ENCODE results near the gene ASB1.

ASB1 gene

DNA sequence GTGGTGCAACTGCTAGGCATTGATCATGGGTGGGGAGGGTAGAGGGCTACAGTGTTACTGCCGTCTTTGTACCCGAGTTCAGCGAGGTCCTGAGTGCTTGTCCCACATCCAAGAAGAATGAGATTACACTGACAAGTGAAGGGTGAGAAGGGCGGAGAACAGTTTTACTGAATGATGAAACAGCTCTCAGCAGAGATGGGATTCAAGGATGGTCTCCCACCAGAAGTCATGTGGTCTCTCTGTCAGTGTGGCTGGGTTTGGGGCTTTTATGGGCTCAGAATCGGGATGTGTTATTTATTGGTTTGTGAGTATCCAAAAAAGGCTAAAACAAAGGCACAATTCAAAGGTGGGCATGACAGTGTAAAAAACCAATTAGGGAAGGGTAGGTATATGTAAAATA is 10.8 kb upstream of the ASB1 start:
- DNase-seq (ENCODE audit: low spot score), result no peak
- TF ChIP-seq, protein P1, sequence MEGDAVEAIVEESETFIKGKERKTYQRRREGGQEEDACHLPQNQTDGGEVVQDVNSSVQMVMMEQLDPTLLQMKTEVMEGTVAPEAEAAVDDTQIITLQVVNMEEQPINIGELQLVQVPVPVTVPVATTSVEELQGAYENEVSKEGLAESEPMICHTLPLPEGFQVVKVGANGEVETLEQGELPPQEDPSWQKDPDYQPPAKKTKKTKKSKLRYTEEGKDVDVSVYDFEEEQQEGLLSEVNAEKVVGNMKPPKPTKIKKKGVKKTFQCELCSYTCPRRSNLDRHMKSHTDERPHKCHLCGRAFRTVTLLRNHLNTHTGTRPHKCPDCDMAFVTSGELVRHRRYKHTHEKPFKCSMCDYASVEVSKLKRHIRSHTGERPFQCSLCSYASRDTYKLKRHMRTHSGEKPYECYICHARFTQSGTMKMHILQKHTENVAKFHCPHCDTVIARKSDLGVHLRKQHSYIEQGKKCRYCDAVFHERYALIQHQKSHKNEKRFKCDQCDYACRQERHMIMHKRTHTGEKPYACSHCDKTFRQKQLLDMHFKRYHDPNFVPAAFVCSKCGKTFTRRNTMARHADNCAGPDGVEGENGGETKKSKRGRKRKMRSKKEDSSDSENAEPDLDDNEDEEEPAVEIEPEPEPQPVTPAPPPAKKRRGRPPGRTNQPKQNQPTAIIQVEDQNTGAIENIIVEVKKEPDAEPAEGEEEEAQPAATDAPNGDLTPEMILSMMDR (IDR thresholded peaks at IDR 0.05; ENCODE audit: borderline replicate concordance, control extremely low read depth, extremely low read depth, insufficient read depth, missing control alignments), result no peak
- in situ Hi-C loops (cut with MboI; ENCODE audit: low sequenced_read_pairs, unreplicated experiment), result no loop called here

DNA sequence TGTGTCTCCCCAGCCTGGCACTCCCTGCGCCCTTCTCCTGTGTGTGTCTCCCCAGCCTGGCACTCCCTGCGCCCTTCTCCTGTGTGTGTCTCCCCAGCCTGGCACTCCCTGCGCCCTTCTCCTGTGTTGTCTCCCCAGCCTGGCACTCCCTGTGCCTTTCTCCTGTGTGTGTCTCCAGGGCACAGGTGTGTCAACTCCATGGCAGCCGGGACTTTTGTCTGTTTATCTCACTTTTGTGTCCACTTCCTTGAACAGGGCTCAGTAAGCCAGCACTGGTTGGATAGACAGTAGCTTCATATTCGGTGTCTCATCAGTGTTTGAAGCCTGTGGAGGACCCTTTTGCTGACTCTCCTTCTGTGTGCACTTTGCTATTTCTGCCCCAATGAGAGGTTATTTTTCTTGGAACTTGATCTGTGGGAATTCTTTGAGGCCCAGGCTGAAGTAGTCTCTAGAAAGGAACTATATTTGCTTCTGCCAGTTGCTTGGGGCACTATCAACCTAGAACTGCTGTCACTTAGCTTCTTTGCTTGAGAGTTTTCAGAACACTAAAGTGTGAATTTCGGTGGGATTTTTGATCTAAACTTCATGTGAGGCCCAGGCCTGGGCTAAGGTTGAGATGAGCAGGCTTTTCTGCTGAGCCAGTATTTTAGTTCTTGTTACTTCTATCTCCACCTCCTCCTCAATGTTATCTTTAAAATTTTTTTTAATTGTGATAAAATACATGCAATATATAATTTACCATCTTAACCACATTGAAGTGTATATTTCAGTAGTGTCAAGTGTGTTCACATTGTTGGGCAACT is 8.3 kb upstream of the ASB1 start:
- in situ Hi-C loops (cut with MboI; ENCODE audit: low sequenced_read_pairs, unreplicated experiment), result no loop called here
- DNase-seq (ENCODE audit: low spot score), result no peak
- TF ChIP-seq, protein P1 (IDR thresholded peaks at IDR 0.05; ENCODE audit: borderline replicate concordance, control extremely low read depth, extremely low read depth, insufficient read depth, missing control alignments), result no peak

DNA sequence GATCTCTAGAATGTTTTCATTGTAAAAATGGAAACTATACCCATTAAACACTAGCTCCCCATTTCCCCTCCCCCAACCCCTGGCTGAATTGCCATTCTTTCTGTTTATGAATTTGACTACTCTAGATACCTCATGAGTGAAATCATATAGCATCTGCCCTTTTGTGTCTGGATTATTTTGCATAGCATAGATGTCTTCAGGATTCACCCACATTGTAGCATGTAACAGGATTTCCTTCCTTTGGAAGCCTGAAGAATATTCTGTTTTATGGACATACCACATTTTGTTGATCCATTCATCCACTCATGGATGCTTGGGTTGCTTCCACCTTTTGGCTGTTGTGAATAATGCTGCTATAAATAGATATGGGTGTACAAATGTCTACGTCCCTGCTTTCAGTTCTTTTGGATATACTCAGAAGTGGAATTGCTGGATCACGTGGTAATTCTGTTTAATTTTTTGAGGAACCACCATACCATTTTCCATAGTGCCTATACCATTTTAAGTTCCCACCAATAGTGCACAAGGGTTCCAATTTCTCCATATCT is 7.7 kb upstream of the ASB1 start:
- TF ChIP-seq, protein P1 (IDR thresholded peaks at IDR 0.05; ENCODE audit: borderline replicate concordance, control extremely low read depth, extremely low read depth, insufficient read depth, missing control alignments), result no peak
- in situ Hi-C loops (cut with MboI; ENCODE audit: low sequenced_read_pairs, unreplicated experiment), result no loop called here
- no peak for DNase-seq (ENCODE audit: low spot score)

DNA sequence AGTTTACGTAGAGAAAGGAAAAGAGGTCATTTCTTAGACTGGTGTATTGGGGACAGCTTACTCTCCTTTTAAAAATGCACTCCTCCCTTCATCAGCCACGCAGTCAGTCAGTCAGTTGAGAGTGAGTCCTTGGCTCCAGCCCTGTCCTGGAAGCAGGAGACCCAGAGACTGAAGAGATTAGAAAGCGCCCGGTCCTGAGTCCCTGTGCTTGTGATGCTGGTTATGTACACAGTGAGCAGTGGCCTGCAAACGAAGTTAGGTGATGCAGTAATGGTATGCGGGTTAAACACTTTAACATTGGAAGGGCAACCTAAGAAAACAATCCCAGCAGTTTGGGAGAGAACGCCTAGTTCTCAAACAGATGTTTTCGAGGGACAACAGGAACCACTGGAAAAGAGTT is 6.3 kb upstream of the ASB1 start:
- in situ Hi-C loops (cut with MboI; ENCODE audit: low sequenced_read_pairs, unreplicated experiment), result no loop called here
- TF ChIP-seq, protein P1 (IDR thresholded peaks at IDR 0.05; ENCODE audit: borderline replicate concordance, control extremely low read depth, extremely low read depth, insufficient read depth, missing control alignments), result no peak
- no peak for DNase-seq (ENCODE audit: low spot score)

DNA sequence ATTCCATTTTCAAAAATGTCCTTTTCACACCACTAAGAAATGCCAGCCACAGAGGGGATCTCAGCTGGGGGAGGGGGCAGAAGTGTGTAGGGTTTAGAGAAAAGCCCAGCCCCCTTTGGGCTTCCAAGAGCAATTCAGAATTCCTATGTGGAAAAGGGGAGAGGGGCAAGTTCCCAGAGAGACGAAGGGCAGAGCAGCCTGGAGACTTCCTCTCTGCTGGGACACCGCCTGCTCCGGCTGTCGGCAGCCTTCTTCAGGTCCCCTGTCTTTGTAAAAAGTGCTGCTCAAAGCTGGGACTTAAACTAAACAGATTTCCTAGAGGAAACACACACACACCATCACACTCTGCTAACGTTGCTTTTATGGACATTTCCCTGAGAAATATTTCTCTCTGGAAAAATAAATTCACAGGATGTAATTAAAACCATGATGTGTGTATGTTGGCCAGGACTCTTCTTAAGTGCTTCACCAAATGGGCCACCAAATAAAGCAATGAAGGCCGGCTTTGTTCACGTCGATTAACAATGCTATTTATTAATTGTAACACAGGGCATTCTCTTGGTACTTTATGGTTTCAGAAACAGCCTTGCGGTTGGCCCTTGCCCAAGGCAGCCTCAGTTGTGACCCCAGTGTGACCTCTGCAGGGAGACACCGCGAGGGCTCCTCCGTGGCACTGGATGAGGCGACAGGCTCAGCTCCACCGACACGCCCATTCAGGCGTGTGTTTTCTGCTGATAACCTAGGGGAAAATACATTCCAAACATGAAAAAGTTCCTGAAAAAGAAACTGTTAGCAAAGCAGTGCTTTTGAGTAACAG is 5.6 kb upstream of the ASB1 start:
- TF ChIP-seq, protein P1 (IDR thresholded peaks at IDR 0.05; ENCODE audit: borderline replicate concordance, control extremely low read depth, extremely low read depth, insufficient read depth, missing control alignments), result no peak
- in situ Hi-C loops (cut with MboI; ENCODE audit: low sequenced_read_pairs, unreplicated experiment), result no loop called here
- no peak for DNase-seq (ENCODE audit: low spot score)

DNA sequence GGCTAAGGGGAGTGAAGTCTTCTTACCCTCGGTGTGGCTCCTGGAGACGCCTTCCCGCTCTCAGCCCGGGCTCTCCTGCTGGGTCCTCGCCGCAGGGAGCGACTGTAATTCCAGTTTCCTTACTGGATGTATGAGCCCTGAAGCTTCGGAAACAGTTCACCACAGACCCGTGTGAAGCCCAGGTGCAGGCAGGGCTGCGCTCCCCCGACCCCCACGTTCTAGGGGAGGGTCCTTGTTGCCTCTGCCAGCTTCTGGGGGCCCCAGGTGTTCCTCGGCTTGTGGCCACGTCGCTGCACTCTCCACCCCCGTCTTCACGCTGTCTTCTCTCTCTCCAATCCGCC is 5.1 kb upstream of the ASB1 start:
- TF ChIP-seq, protein P1 (IDR thresholded peaks at IDR 0.05; ENCODE audit: borderline replicate concordance, control extremely low read depth, extremely low read depth, insufficient read depth, missing control alignments), result no peak
- DNase-seq (ENCODE audit: low spot score), result no peak
- in situ Hi-C loops (cut with MboI; ENCODE audit: low sequenced_read_pairs, unreplicated experiment), result no loop called here

Measured in GM13976 (cell line).